Psoas muscle (tissue), 8 donors: ENCODE results near the gene CLDN34. TPM values are rescaled to one million over a fixed set of nuclear protein-coding genes. Genes with fewer than 3 reads are reported as not detected.

Experiments
- ATAC-seq, 4 donors: fragments of 200-7000 bp; cut with Tn5 transposase; one replicate each; pipeline ENCODE4 v1.9.1; 2020; ENCODE audit warnings: moderate library complexity in 3 of 4, mild to moderate bottlenecking in 2 of 4
- DNase-seq, 2 donors: peaks; one replicate each; pipeline ENCODE4 v3.0.0-alpha.2; 2020
- H3K27ac ChIP-seq: fragments of 200-600 bp; one replicate; pipeline ENCODE4 v1.8.0; 2022
- H3K27me3 ChIP-seq, 3 donors: fragments of 200-600 bp in 1 of 3; one replicate each; pipeline versions ENCODE4 v1.6.1 to v1.8.0; 2013 to 2022; ENCODE audit warnings: low read length in 2 of 3, mild to moderate bottlenecking in 2 of 3, moderate library complexity in 1 of 3; ENCODE audit not compliant: insufficient read depth in 3 of 3
- H3K36me3 ChIP-seq, 2 donors: fragments of 200-600 bp in 1 of 2; one replicate each; pipeline versions ENCODE4 v1.6.1 to v1.8.0; 2013 to 2022; ENCODE audit warnings: low read depth in 1 of 2, mild to moderate bottlenecking in 1 of 2, moderate library complexity in 1 of 2; ENCODE audit not compliant: insufficient read depth in 1 of 2
- H3K4me1 ChIP-seq: fragments of 200-600 bp; one replicate; pipeline ENCODE4 v1.8.0; 2022
- H3K4me3 ChIP-seq: fragments of 200-600 bp; one replicate; pipeline ENCODE4 v1.8.0; 2022; ENCODE audit warnings: mild to moderate bottlenecking
- H3K9me3 ChIP-seq: fragments of 200-600 bp; one replicate; pipeline ENCODE4 v1.8.0; 2022
- CTCF ChIP-seq: fragments of 200-600 bp; IDR thresholded peaks from one replicate; pipeline ENCODE4 v1.8.0; 2022; ENCODE audit warnings: antibody characterized with exemption
- WGBS, 3 donors: extraction: QIAGEN DNeasy Blood & Tissue Kit; methylation state at CpG; one replicate each; pipeline versions ENCODE4 v1.1.6 to v1.1.7; 2013; 5-methylcytosine and 5-hydroxymethylcytosine counted together
- intact Hi-C, 2 donors: fragments of 100-400 bp; cut with DNase I; formaldehyde crosslinking; loops; one replicate each; pipeline versions ENCODE4 v1.11.0 to v1.14.2; 2022
- polyA plus RNA-seq, 3 donors: library from polyadenylated mRNA; stranded (reverse); fragments of 200-250 nt; gene quantifications; one replicate each; pipeline ENCODE4 v1.2.3, GENCODE V29; 2013
- total RNA-seq, 4 donors: library from RNA; stranded (reverse); fragmentation: NEBNext Ultra II Directional in 2 of 4; extraction: Animal tissue kit (Norgen Biotek cat#: 25700) in 2 of 4; gene quantifications; one replicate each; pipeline versions ENCODE4 v1.2.1 to v1.2.4, GENCODE V29; 2021 to 2023
- donor health status: healthy with polysubstance abuse.
- donor health status: DM: no; HTN: no; CAD: no; lungs with moderate emphysema.
- donor health status: Bipolar disorder and iron deficiency.
- donor health status: healthy.
- donor health status: DM: yes; HTN: yes; CAD: no.
- donor health status: DM: no; HTN: no; CAD: no.
- donor health status: DM: no; HTN: no; CAD: no.
- donor health status: DM: yes; HTN: yes; CAD: no.

CLDN34 gene
- total and polyA plus RNA-seq, 7 donors, result not detected

- no peak for DNase-seq
- no peaks in the 10 kb centered on the region for H3K36me3 ChIP-seq
- H3K4me3 ChIP-seq, result no peak overlapping the region
- H3K4me1 ChIP-seq, result no peaks in the 10 kb centered on the region
- no peaks in the 10 kb centered on the region for H3K27me3 ChIP-seq
- 84 to 88% (median 84%) methylated on average over 7 of the region's 7 CpGs for WGBS, 3 donors
- no peak for TF ChIP-seq CTCF
- intact Hi-C loops, result no loop called here
- no peak overlapping the region for H3K27ac ChIP-seq
- no peaks in the 10 kb centered on the region for H3K9me3 ChIP-seq
- no peak for ATAC-seq
Measured at GRCh38 chrX:9938516-9938915, 28.6 kb upstream of the CLDN34 start.

- DNase-seq, result no peak
- H3K4me1 ChIP-seq, result no peaks in the 10 kb centered on the region
- H3K27ac ChIP-seq, result no peak overlapping the region
- intact Hi-C loops, result no loop called here
- TF ChIP-seq CTCF, result no peak
- no peak overlapping the region for H3K4me3 ChIP-seq
- no peaks in the 10 kb centered on the region for H3K36me3 ChIP-seq
- no peaks in the 10 kb centered on the region for H3K27me3 ChIP-seq
- no peaks in the 10 kb centered on the region for H3K9me3 ChIP-seq
- ATAC-seq, result no peak
- WGBS, 3 donors, result 61 to 70% (median 65%) methylated on average over 14 of the region's 14 CpGs
Measured at GRCh38 chrX:9940421-9940820, 26.7 kb upstream of the CLDN34 start.

GRCh38 chrX:9942086-9942485 lies 25.1 kb upstream of the CLDN34 start:
- Histone ChIP-seq H3K4me3 (no peak overlapping the region), H3K27me3 (no peaks in the 10 kb centered on the region), H3K9me3 (no peaks in the 10 kb centered on the region), H3K36me3 (no peaks in the 10 kb centered on the region), H3K27ac (no peak overlapping the region), H3K4me1 (no peaks in the 10 kb centered on the region)
- TF ChIP-seq CTCF, result no peak
- no peak for DNase-seq
- ATAC-seq, result no peak
- intact Hi-C loops, result no loop called here
- 71 to 93% (median 92%) methylated on average over 6 of the region's 6 CpGs for WGBS, 3 donors

GRCh38 chrX:9943420-9943819 lies 23.7 kb upstream of the CLDN34 start:
- Histone ChIP-seq H3K27me3 (no peaks in the 10 kb centered on the region), H3K9me3 (no peaks in the 10 kb centered on the region), H3K36me3 (no peaks in the 10 kb centered on the region), H3K4me3 (no peak overlapping the region), H3K4me1 (no peaks in the 10 kb centered on the region), H3K27ac (no peak overlapping the region)
- ATAC-seq, result no peak
- no peak for DNase-seq
- 92 to 97% (median 96%) methylated on average over 5 of the region's 5 CpGs for WGBS, 3 donors
- TF ChIP-seq CTCF, result no peak
- intact Hi-C loops, result no loop called here

GRCh38 chrX:9947131-9947794 lies 19.9 kb upstream of the CLDN34 start:
- H3K27ac ChIP-seq, result no peak overlapping the region
- no peak for TF ChIP-seq CTCF
- DNase-seq (no peak), ATAC-seq (no peak)
- no peak overlapping the region for H3K4me3 ChIP-seq
- no peaks in the 10 kb centered on the region for H3K4me1 ChIP-seq
- 48 to 60% (median 52%) methylated on average over 10 of the region's 10 CpGs for WGBS, 3 donors
- intact Hi-C loops, result no loop called here
- no peaks in the 10 kb centered on the region for H3K36me3 ChIP-seq
- no peaks in the 10 kb centered on the region for H3K9me3 ChIP-seq
- H3K27me3 ChIP-seq, result no peaks in the 10 kb centered on the region
